ENCODE measurements around the gene MEGF11. TPM values are rescaled to one million over a fixed set of nuclear protein-coding genes. Genes with fewer than 3 reads are reported as not detected.

The MEGF11 gene
- total RNA-seq, 1 donor from 2014 or later: not detected

DNA sequence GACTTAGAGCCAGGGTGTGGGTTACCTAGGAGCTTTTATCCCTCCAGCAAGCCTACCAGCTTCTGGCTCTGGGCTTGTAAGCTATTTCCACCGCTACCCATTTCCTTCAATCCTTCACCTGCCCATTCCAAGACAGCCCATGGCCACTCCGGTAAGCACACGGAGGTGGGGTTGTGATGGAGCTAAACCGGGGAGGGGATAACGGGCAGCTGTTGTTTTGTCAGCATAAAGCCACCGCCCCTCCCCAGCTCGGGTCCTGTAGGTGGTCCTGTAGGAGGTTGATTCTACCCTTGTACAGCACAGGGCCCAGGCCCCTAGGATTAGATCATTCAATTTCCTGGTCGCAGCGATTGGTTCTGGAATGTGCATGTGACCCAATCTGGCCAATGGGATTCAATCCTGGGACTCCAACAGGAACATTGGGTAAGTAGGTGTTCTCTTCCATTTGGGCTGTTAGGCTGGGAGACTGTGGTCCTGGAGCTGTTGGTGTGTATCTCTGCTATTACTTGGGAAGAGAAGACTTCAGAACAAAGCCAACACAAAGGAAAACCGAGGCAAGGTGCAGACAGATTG is 233.6 kb downstream of the MEGF11 start:
- POLR2A ChIA-PET: no interaction called here

DNA sequence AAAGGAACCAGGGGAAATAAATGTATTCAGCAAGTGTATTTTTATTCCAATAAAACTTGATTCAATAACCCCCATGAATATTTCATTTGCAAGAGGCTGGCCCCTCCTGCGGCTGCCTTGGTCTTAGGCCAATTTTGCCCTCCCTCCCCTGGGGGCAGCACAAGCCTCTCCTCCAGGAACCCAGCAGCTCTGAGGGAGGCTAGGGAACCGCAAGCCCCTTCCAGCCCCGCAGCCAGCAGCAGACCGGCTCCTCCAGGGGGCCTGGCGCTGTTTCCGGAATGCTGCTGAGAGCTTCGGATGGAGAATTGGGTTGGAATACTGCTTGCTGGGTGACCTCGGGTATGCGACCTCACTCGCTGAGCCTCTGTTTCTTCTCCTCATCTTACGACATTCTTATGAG is 234.2 kb downstream of the MEGF11 start:
- no peak overlapping the region for H3K4me3 Mint-ChIP-seq
- no peaks in the 10 kb centered on the region for H3K36me3 Mint-ChIP-seq (ENCODE audit: low read depth)
- ChIA-PET POLR2A (no interaction called here), CTCF (no interaction called here)
- DNase-seq: no peak
- ATAC-seq (ENCODE audit: low read depth): no peak
- TF ChIP-seq CTCF (IDR thresholded peaks at IDR 0.05): no peak
- H3K9me3 Mint-ChIP-seq: peaks cover 3% of the 10 kb centered on the region
- intact Hi-C loops (cut with micrococcal nuclease): no loop called here
- no peak overlapping the region for H3K27ac Mint-ChIP-seq
- H3K27me3 Mint-ChIP-seq: peaks cover 21% of the 10 kb centered on the region
- H3K4me1 Mint-ChIP-seq: no peaks in the 10 kb centered on the region

More for the DNA sequence above, 233.6 kb downstream of the MEGF11 start:
- CTCF ChIA-PET: no interaction called here
- TF ChIP-seq CTCF (IDR thresholded peaks at IDR 0.05): no peak
- no peak overlapping the region for H3K27ac Mint-ChIP-seq
- H3K4me1 Mint-ChIP-seq: no peaks in the 10 kb centered on the region
- ATAC-seq (ENCODE audit: low read depth) (no peak), DNase-seq (no peak)
- intact Hi-C loops (cut with micrococcal nuclease): no loop called here
- H3K9me3 Mint-ChIP-seq: peaks cover 3% of the 10 kb centered on the region
- no peak overlapping the region for H3K4me3 Mint-ChIP-seq
- H3K36me3 Mint-ChIP-seq (ENCODE audit: low read depth): no peaks in the 10 kb centered on the region
- H3K27me3 Mint-ChIP-seq: peaks cover 27% of the 10 kb centered on the region

DNA sequence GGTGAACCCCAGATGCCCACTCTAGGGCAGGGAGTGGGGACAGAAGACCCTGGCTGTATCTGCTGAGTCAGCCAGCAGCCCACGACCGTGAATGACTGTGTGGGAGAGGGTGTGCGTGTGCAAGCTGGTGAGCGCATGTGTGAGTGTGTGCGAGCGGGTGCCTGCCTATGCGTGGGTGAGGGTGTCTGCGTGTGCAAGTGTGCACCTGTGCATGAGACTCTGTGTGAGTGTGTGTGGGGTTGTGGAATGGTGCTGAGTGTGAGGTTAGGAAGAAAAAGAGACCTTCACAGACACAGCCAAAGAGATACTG is 235.1 kb downstream of the MEGF11 start:
- ATAC-seq (ENCODE audit: low read depth) (no peak), DNase-seq (no peak)
- ChIA-PET POLR2A (no interaction called here), CTCF (no interaction called here)
- TF ChIP-seq CTCF (IDR thresholded peaks at IDR 0.05): no peak
- Mint-ChIP-seq H3K27me3 (peaks cover 17% of the 10 kb centered on the region), H3K4me1 (no peaks in the 10 kb centered on the region), H3K4me3 (no peak overlapping the region), H3K9me3 (peaks cover 3% of the 10 kb centered on the region), H3K36me3 (ENCODE audit: low read depth) (no peaks in the 10 kb centered on the region), H3K27ac (no peak overlapping the region)
- intact Hi-C loops (cut with micrococcal nuclease): no loop called here

DNA sequence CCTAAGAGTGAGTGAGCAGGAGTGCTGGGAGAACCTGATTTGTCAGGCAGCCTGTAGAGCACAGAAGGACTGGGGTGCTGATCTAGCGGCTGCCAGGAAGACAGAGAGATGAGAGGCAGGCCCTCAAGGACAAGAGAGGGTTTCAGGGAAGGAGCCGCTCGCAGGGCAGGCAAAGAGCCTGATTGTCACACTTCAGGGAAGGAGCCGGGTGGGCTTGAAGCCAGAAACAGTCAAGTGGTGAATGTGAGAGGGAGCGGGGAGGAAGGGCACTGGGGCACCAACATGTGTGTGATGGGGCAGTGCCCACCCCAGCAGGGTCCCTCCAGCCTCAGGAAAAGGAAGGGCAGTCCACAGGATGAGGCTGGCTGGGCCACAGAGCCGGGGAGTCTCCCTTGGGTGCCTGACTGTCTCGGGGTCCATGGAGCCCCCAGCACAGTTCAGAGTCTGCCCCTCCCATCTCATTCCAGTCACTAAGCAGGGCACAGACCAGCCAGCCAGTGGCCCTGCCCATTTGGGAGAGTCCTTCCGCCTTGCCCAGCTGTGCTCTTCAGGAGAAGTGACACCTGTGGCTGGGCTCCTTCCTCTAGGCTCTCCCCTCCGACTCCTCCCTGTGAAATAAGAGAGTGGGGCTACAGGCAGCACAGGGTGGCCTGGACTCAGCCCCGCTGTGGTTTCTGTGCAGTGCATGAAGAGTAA is 235.6 kb downstream of the MEGF11 start:
- ChIA-PET POLR2A (no interaction called here), CTCF (no interaction called here)

GRCh38 chr15:66017000-66017399 is 236.6 kb downstream of the MEGF11 start:
- peaks cover 3% of the 10 kb centered on the region for H3K9me3 Mint-ChIP-seq
- intact Hi-C loops (cut with micrococcal nuclease): no loop called here
- ChIA-PET CTCF (no interaction called here), POLR2A (no interaction called here)
- H3K27ac Mint-ChIP-seq: no peak overlapping the region
- peaks cover 16% of the 10 kb centered on the region for H3K27me3 Mint-ChIP-seq
- no peaks in the 10 kb centered on the region for H3K36me3 Mint-ChIP-seq (ENCODE audit: low read depth)
- DNase-seq (no peak), ATAC-seq (ENCODE audit: low read depth) (no peak)
- H3K4me1 Mint-ChIP-seq: no peaks in the 10 kb centered on the region
- TF ChIP-seq CTCF (IDR thresholded peaks at IDR 0.05): no peak
- H3K4me3 Mint-ChIP-seq: no peak overlapping the region

More for the DNA sequence above, 235.6 kb downstream of the MEGF11 start:
- intact Hi-C loops (cut with micrococcal nuclease): no loop called here
- ATAC-seq (ENCODE audit: low read depth): no peak
- Mint-ChIP-seq H3K36me3 (ENCODE audit: low read depth) (no peaks in the 10 kb centered on the region), H3K4me3 (no peak overlapping the region), H3K27ac (no peak overlapping the region), H3K9me3 (peaks cover 3% of the 10 kb centered on the region), H3K4me1 (no peaks in the 10 kb centered on the region), H3K27me3 (peaks cover 16% of the 10 kb centered on the region)
- TF ChIP-seq CTCF (IDR thresholded peaks at IDR 0.05): no peak
- DNase-seq: no peak
